ENCODE measurements around the gene FBLN5.

The FBLN5 gene

DNA sequence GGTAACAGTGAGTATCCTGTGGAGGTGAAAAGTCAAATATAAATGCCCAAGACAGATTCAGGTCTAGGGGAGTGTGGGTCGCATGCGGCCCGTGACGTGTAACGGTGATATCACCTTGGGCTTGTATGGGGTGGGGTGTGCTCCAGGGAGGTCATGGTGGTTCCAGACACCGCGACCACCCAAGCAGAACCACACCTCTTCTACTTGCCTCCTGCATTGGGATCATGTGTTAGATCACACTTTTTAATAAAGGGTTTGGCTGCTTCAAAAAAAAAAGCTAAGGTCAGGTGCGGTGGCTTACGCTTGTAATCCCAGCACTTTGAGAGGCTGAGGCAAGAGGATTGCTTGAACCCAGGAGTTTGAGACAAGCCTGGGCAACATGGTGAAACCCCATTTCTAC is 4.5 kb downstream of the FBLN5 start:
- no peak overlapping the region for H3K9ac ChIP-seq
- H3K4me2 ChIP-seq: no peak overlapping the region
- H3K79me2 ChIP-seq (ENCODE audit: insufficient read depth, low read depth): no peaks in the 10 kb centered on the region
- no peaks in the 10 kb centered on the region for H3K4me1 ChIP-seq (ENCODE audit: low read depth, poor library complexity, severe bottlenecking)
- TF ChIP-seq CTCF (conservative IDR thresholded peaks at IDR 0.05; ENCODE audit: low read depth, low read length): no peak
- H3K27me3 ChIP-seq (ENCODE audit: insufficient read depth, low read depth): no peaks in the 10 kb centered on the region
- H4K20me1 ChIP-seq (ENCODE audit: insufficient read depth): no peaks in the 10 kb centered on the region
- H3K4me3 ChIP-seq (IDR thresholded peaks at IDR 0.05; ENCODE audit: insufficient read depth, low read depth, low read length): no peak overlapping the region
- H3K27ac ChIP-seq: no peak overlapping the region
- H2AFZ ChIP-seq (ENCODE audit: low read depth): no peak overlapping the region
- H3K36me3 ChIP-seq (ENCODE audit: insufficient read depth): no peaks in the 10 kb centered on the region

DNA sequence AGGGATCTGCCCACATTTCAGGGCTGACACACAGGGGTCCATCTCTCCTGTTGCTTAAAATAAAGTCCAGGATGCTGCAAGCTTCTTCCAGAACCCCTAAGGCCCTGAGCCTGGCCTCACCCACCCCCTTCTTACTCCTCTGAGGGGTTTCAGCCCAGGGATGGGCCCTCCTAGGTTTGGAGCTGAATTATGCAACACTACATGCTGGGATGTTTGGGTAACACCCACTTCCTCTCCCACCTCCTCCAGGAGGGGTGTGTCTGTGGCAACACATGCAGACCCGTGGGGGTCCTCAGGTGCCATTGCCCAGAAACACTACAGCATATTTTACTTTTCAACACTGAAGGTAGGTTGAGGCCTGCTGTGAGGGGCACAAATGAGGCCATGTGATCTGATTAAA is 5.4 kb downstream of the FBLN5 start:
- no peaks in the 10 kb centered on the region for H3K79me2 ChIP-seq (ENCODE audit: insufficient read depth, low read depth)
- no peak overlapping the region for H2AFZ ChIP-seq (ENCODE audit: low read depth)

GRCh38 chr14:91940209-91940608 is 7.3 kb downstream of the FBLN5 start:
- no peaks in the 10 kb centered on the region for H3K27me3 ChIP-seq (ENCODE audit: insufficient read depth, low read depth)
- no peak overlapping the region for H3K9ac ChIP-seq
- no peak overlapping the region for H2AFZ ChIP-seq (ENCODE audit: low read depth)
- no peaks in the 10 kb centered on the region for H3K36me3 ChIP-seq (ENCODE audit: insufficient read depth)
- H4K20me1 ChIP-seq (ENCODE audit: insufficient read depth): no peaks in the 10 kb centered on the region
- H3K27ac ChIP-seq: no peak overlapping the region
- no peaks in the 10 kb centered on the region for H3K4me1 ChIP-seq (ENCODE audit: low read depth, poor library complexity, severe bottlenecking)
- no peak overlapping the region for H3K4me3 ChIP-seq (IDR thresholded peaks at IDR 0.05; ENCODE audit: insufficient read depth, low read depth, low read length)
- no peak overlapping the region for H3K4me2 ChIP-seq
- TF ChIP-seq CTCF (conservative IDR thresholded peaks at IDR 0.05; ENCODE audit: low read depth, low read length): no peak
- no peaks in the 10 kb centered on the region for H3K79me2 ChIP-seq (ENCODE audit: insufficient read depth, low read depth)

More for the DNA sequence above, 5.4 kb downstream of the FBLN5 start:
- Histone ChIP-seq H3K4me2 (no peak overlapping the region), H3K9ac (no peak overlapping the region), H3K27ac (no peak overlapping the region), H3K27me3 (ENCODE audit: insufficient read depth, low read depth) (no peaks in the 10 kb centered on the region), H3K4me3 (IDR thresholded peaks at IDR 0.05; ENCODE audit: insufficient read depth, low read depth, low read length) (no peak overlapping the region), H3K4me1 (ENCODE audit: low read depth, poor library complexity, severe bottlenecking) (no peaks in the 10 kb centered on the region), H4K20me1 (ENCODE audit: insufficient read depth) (no peaks in the 10 kb centered on the region), H3K36me3 (ENCODE audit: insufficient read depth) (no peaks in the 10 kb centered on the region)
- TF ChIP-seq CTCF (conservative IDR thresholded peaks at IDR 0.05; ENCODE audit: low read depth, low read length): no peak

- no peaks in the 10 kb centered on the region for H3K27me3 ChIP-seq (ENCODE audit: insufficient read depth, low read depth)
- no peak overlapping the region for H2AFZ ChIP-seq (ENCODE audit: low read depth)
- no peaks in the 10 kb centered on the region for H4K20me1 ChIP-seq (ENCODE audit: insufficient read depth)
- no peak for TF ChIP-seq CTCF (conservative IDR thresholded peaks at IDR 0.05; ENCODE audit: low read depth, low read length)
- no peaks in the 10 kb centered on the region for H3K4me1 ChIP-seq (ENCODE audit: low read depth, poor library complexity, severe bottlenecking)
- H3K36me3 ChIP-seq (ENCODE audit: insufficient read depth): no peaks in the 10 kb centered on the region
- no peak overlapping the region for H3K4me3 ChIP-seq (IDR thresholded peaks at IDR 0.05; ENCODE audit: insufficient read depth, low read depth, low read length)
- H3K9ac ChIP-seq: no peak overlapping the region
- no peak overlapping the region for H3K4me2 ChIP-seq
- no peak overlapping the region for H3K27ac ChIP-seq
- H3K79me2 ChIP-seq (ENCODE audit: insufficient read depth, low read depth): no peaks in the 10 kb centered on the region
Measured at GRCh38 chr14:91935586-91935985, 11.9 kb downstream of the FBLN5 start.

All from KMS-11 (cell line).